ENCODE data around the gene GAS2L2. TPM values are rescaled to one million over a fixed set of nuclear protein-coding genes. Genes with fewer than 3 reads are reported as not detected.

GAS2L2 gene
- total RNA-seq, 1 experiment from 2014 or later = 0.15 TPM

DNA sequence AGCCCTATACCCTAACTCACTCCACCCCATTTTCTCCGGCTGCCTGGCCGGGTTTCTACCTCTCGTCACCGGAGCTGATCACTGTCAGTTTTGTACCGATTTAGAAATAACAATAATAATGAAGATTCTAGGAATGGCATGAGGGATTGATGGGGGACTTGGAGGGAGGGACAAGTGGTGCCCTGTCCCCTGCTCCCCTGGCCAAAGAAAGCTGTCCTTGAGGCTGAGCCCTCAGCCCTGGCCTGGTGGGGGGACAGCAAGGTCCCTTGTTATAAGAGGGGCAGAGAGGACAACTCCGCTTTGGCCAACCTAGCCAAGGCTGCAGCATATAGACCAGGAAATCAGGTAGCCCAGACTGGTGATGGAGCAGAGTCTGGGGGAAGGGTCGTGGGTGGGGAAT lies 10.5 kb downstream of the GAS2L2 start:
- ATAC-seq = no peak
- POLR2A ChIA-PET = no interaction called here
- H3K36me3 Mint-ChIP-seq = peaks cover 8% of the 10 kb centered on the region; the same call in 1 of the 2 replicates
- H3K9me3 Mint-ChIP-seq = no peaks in the 10 kb centered on the region
- H3K4me3 Mint-ChIP-seq = peak overlapping the region; percentile 70; the same call in 1 of the 2 replicates
- TF ChIP-seq, protein P1, sequence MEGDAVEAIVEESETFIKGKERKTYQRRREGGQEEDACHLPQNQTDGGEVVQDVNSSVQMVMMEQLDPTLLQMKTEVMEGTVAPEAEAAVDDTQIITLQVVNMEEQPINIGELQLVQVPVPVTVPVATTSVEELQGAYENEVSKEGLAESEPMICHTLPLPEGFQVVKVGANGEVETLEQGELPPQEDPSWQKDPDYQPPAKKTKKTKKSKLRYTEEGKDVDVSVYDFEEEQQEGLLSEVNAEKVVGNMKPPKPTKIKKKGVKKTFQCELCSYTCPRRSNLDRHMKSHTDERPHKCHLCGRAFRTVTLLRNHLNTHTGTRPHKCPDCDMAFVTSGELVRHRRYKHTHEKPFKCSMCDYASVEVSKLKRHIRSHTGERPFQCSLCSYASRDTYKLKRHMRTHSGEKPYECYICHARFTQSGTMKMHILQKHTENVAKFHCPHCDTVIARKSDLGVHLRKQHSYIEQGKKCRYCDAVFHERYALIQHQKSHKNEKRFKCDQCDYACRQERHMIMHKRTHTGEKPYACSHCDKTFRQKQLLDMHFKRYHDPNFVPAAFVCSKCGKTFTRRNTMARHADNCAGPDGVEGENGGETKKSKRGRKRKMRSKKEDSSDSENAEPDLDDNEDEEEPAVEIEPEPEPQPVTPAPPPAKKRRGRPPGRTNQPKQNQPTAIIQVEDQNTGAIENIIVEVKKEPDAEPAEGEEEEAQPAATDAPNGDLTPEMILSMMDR (IDR thresholded peaks at IDR 0.05) = no peak
- TF ChIP-seq, protein P2, sequence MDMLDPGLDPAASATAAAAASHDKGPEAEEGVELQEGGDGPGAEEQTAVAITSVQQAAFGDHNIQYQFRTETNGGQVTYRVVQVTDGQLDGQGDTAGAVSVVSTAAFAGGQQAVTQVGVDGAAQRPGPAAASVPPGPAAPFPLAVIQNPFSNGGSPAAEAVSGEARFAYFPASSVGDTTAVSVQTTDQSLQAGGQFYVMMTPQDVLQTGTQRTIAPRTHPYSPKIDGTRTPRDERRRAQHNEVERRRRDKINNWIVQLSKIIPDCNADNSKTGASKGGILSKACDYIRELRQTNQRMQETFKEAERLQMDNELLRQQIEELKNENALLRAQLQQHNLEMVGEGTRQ (CRISPR knock-in tag; IDR thresholded peaks at IDR 0.05) = no peak
- TF ChIP-seq, protein P3, sequence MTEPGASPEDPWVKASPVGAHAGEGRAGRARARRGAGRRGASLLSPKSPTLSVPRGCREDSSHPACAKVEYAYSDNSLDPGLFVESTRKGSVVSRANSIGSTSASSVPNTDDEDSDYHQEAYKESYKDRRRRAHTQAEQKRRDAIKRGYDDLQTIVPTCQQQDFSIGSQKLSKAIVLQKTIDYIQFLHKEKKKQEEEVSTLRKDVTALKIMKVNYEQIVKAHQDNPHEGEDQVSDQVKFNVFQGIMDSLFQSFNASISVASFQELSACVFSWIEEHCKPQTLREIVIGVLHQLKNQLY (CRISPR knock-in tag; IDR thresholded peaks at IDR 0.05) = no peak
- TF ChIP-seq SOX15 (CRISPR knock-in tag; IDR thresholded peaks at IDR 0.05) = no peak
- TF ChIP-seq, protein P4, sequence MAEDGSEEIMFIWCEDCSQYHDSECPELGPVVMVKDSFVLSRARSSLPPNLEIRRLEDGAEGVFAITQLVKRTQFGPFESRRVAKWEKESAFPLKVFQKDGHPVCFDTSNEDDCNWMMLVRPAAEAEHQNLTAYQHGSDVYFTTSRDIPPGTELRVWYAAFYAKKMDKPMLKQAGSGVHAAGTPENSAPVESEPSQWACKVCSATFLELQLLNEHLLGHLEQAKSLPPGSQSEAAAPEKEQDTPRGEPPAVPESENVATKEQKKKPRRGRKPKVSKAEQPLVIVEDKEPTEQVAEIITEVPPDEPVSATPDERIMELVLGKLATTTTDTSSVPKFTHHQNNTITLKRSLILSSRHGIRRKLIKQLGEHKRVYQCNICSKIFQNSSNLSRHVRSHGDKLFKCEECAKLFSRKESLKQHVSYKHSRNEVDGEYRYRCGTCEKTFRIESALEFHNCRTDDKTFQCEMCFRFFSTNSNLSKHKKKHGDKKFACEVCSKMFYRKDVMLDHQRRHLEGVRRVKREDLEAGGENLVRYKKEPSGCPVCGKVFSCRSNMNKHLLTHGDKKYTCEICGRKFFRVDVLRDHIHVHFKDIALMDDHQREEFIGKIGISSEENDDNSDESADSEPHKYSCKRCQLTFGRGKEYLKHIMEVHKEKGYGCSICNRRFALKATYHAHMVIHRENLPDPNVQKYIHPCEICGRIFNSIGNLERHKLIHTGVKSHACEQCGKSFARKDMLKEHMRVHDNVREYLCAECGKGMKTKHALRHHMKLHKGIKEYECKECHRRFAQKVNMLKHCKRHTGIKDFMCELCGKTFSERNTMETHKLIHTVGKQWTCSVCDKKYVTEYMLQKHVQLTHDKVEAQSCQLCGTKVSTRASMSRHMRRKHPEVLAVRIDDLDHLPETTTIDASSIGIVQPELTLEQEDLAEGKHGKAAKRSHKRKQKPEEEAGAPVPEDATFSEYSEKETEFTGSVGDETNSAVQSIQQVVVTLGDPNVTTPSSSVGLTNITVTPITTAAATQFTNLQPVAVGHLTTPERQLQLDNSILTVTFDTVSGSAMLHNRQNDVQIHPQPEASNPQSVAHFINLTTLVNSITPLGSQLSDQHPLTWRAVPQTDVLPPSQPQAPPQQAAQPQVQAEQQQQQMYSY (CRISPR knock-in tag; IDR thresholded peaks at IDR 0.05) = no peak
- TF ChIP-seq ZNF423 (CRISPR knock-in tag; IDR thresholded peaks at IDR 0.05) = no peak
- TF ChIP-seq, protein P5, sequence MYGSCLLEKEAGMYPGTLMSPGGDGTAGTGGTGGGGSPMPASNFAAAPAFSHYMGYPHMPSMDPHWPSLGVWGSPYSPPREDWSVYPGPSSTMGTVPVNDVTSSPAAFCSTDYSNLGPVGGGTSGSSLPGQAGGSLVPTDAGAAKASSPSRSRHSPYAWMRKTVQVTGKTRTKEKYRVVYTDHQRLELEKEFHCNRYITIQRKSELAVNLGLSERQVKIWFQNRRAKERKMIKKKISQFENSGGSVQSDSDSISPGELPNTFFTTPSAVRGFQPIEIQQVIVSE (CRISPR knock-in tag; IDR thresholded peaks at IDR 0.05; ENCODE audit: borderline replicate concordance) = no peak
- TF ChIP-seq, protein P6, sequence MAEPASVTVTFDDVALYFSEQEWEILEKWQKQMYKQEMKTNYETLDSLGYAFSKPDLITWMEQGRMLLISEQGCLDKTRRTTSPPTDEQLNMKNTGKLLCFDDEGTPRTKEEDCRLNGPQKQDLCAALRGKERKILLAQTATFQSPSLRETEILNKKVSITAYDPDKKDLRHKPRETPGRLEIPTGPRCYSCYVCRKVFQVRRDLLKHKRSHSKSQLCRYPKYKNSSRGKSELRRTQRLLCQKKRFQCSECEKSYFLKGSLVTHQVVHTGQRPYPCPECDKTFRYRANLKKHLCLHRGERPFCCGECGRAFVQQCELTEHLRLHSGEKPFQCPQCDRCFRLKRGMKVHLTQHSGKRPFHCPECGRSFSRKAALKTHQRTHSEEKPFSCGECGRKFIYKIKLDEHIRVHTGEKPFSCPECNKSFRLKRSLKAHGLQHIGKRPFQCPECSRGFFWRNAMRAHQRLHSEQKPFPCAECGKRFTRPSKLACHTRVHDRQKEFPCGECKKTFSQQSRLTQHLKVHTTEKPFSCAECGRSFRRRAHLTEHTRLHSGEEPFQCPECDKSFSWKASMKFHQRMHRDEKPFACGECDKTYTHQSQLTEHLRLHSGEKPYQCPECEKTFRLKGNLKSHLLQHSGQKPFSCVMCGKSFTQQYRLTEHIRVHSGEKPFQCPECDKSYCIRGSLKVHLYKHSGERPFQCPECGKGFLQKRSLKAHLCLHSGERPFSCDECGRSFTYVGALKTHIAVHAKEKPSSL (CRISPR knock-in tag; conservative IDR thresholded peaks at IDR 0.05) = no peak
- TF ChIP-seq, protein P7, sequence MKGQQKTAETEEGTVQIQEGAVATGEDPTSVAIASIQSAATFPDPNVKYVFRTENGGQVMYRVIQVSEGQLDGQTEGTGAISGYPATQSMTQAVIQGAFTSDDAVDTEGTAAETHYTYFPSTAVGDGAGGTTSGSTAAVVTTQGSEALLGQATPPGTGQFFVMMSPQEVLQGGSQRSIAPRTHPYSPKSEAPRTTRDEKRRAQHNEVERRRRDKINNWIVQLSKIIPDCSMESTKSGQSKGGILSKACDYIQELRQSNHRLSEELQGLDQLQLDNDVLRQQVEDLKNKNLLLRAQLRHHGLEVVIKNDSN (CRISPR knock-in tag; IDR thresholded peaks at IDR 0.05) = no peak
- TF ChIP-seq EMX1 (CRISPR knock-in tag; IDR thresholded peaks at IDR 0.05) = no peak
- TF ChIP-seq ZNF232 (CRISPR knock-in tag; IDR thresholded peaks at IDR 0.05) = no peak
- TF ChIP-seq CREM (CRISPR knock-in tag; IDR thresholded peaks at IDR 0.05) = no peak
- no peak for TF ChIP-seq ZNF416 (CRISPR knock-in tag; IDR thresholded peaks at IDR 0.05)
- H3K4me1 Mint-ChIP-seq = peaks cover 6% of the 10 kb centered on the region
- peaks cover 51% of the 10 kb centered on the region for H3K27me3 Mint-ChIP-seq (ENCODE audit: low read depth)
- DNase-seq (ENCODE audit: low spot score) = no peak
- no peak overlapping the region for H3K27ac Mint-ChIP-seq
- CTCF ChIA-PET = interaction anchor here (1.9 to 3.9 kb wide), 3 partner anchors 11 to 129 kb away, joined by 16 to 17 read pairs (median 16); partner anchors contain the start of gene RASL10B
